HEK293 (cell line): ENCODE data around the gene CACNA1C.
A peak's percentile ranks its signal among the peaks of the same experiment; 100 is the strongest.

Experiments
- CTCF ChIA-PET: fragments of 350-600 bp; formaldehyde crosslinking; extraction: SDS; loops from one replicate; lab custom pipeline; 2021; ENCODE audit warnings: antibody characterized with exemption; lab: Yijun Ruan, JAX
- POLR2A ChIA-PET: fragments of 300-600 bp; formaldehyde crosslinking; extraction: SDS; loops from one replicate; lab custom pipeline; 2020; ENCODE audit warnings: antibody characterized with exemption, inconsistent platforms; lab: Yijun Ruan, JAX
- H3K27ac ChIP-seq: fragments of 200-500 bp; sonication (Bioruptor generic); 2 replicates; pipeline ENCODE4 v1.5.1; 2014; ENCODE audit warnings: low read depth, low read length, control low read depth, inconsistent platforms; ENCODE audit errors: extremely low read depth
- H3K36me3 ChIP-seq, 2 experiments: fragments of 200-500 bp in 1 of 2; sonication (Bioruptor generic) in 1 of 2; 1 replicate in 1 of 2; 2 replicates in 1 of 2; pipeline ENCODE4 v1.5.1; 2014 to 2017; ENCODE audit warnings: inconsistent platforms in 2 of 2, low read length in 2 of 2; ENCODE audit not compliant: control insufficient read depth in 2 of 2, insufficient read depth in 1 of 2
- H3K4me1 ChIP-seq: fragments of 200-500 bp; sonication (Bioruptor generic); 2 replicates; pipeline ENCODE4 v1.5.1; 2014; ENCODE audit warnings: mild to moderate bottlenecking, low read length, inconsistent platforms; ENCODE audit not compliant: control insufficient read depth, insufficient read depth
- H3K4me3 ChIP-seq: 2 replicates; pipeline ENCODE4 v1.5.1; 2011; ENCODE audit warnings: low read depth, mild to moderate bottlenecking, control low read depth, low read length, moderate library complexity
- H3K9me3 ChIP-seq: fragments of 200-500 bp; sonication (Bioruptor generic); 2 replicates; pipeline ENCODE4 v1.5.1; 2014; ENCODE audit warnings: low read depth, low read length, inconsistent platforms; ENCODE audit not compliant: control insufficient read depth, insufficient read depth
- GFI1B ChIP-seq: fragments of 450-650 bp; formaldehyde crosslinking; IDR thresholded peaks from 2 replicates; pipeline ENCODE4 v1.5.1; 2016; ENCODE audit warnings: missing biosample characterization, missing genetic modification characterization
- GLIS2 ChIP-seq: fragments of 450-650 bp; formaldehyde crosslinking; IDR thresholded peaks from 2 replicates; pipeline ENCODE4 v1.5.1; 2016; ENCODE audit warnings: missing biosample characterization, missing genetic modification characterization
- HOXA7 ChIP-seq: sonication (generic); formaldehyde crosslinking; IDR thresholded peaks from 2 replicates; pipeline ENCODE4 v1.8.1; 2022; ENCODE audit warnings: missing genetic modification reagents, borderline replicate concordance
- KLF10 ChIP-seq: fragments of 450-650 bp; IDR thresholded peaks from 2 replicates; pipeline ENCODE4 v1.5.1; 2018; ENCODE audit warnings: missing biosample characterization, mild to moderate bottlenecking, missing genetic modification characterization
- MEIS1 ChIP-seq: sonication (generic); formaldehyde crosslinking; IDR thresholded peaks from 2 replicates; pipeline ENCODE4 v1.8.1; 2022; ENCODE audit warnings: missing genetic modification reagents, mild to moderate bottlenecking, borderline replicate concordance
- OSR2 ChIP-seq: fragments of 450-650 bp; formaldehyde crosslinking; IDR thresholded peaks from 2 replicates; pipeline ENCODE4 v1.5.1; 2016; ENCODE audit warnings: missing biosample characterization, missing genetic modification characterization
- RBAK ChIP-seq: fragments of 450-650 bp; formaldehyde crosslinking; IDR thresholded peaks from 2 replicates; pipeline ENCODE4 v1.5.1; 2016; ENCODE audit warnings: missing biosample characterization, missing genetic modification characterization
- SP3 ChIP-seq: fragments of 450-650 bp; formaldehyde crosslinking; IDR thresholded peaks from 2 replicates; pipeline ENCODE4 v1.5.1; 2016; ENCODE audit warnings: missing biosample characterization, missing genetic modification characterization
- WT1 ChIP-seq: fragments of 450-650 bp; formaldehyde crosslinking; IDR thresholded peaks from 2 replicates; pipeline ENCODE4 v1.5.1; 2016; ENCODE audit warnings: missing biosample characterization, missing genetic modification characterization
- YY2 ChIP-seq: fragments of 450-650 bp; formaldehyde crosslinking; IDR thresholded peaks from 2 replicates; pipeline ENCODE4 v1.5.1; 2016; ENCODE audit warnings: missing biosample characterization, missing genetic modification characterization
- ZBTB17 ChIP-seq: fragments of 450-650 bp; formaldehyde crosslinking; IDR thresholded peaks from 2 replicates; pipeline ENCODE4 v1.5.1; 2016; ENCODE audit warnings: missing biosample characterization, missing genetic modification characterization
- ZBTB7A ChIP-seq: fragments of 450-650 bp; formaldehyde crosslinking; IDR thresholded peaks from 2 replicates; pipeline ENCODE4 v1.5.1; 2016; ENCODE audit warnings: low read depth, missing biosample characterization, missing genetic modification characterization
- ZFP37 ChIP-seq: fragments of 450-650 bp; formaldehyde crosslinking; IDR thresholded peaks from 2 replicates; pipeline ENCODE4 v1.5.1; 2016; ENCODE audit warnings: missing biosample characterization, missing genetic modification characterization
- ZIC2 ChIP-seq: fragments of 450-650 bp; formaldehyde crosslinking; IDR thresholded peaks from 2 replicates; pipeline ENCODE4 v1.5.1; 2016; ENCODE audit warnings: missing biosample characterization, missing genetic modification characterization
- ZNF133 ChIP-seq: fragments of 450-650 bp; formaldehyde crosslinking; IDR thresholded peaks from 2 replicates; pipeline ENCODE4 v1.5.1; 2016; ENCODE audit warnings: missing biosample characterization, missing genetic modification characterization
- ZNF214 ChIP-seq: fragments of 450-650 bp; formaldehyde crosslinking; IDR thresholded peaks from 2 replicates; pipeline ENCODE4 v1.5.1; 2017; ENCODE audit warnings: missing biosample characterization, mild to moderate bottlenecking, missing genetic modification characterization, borderline replicate concordance
- ZNF223 ChIP-seq: fragments of 450-650 bp; formaldehyde crosslinking; IDR thresholded peaks from 2 replicates; pipeline ENCODE4 v1.5.1; 2016; ENCODE audit warnings: missing biosample characterization, missing genetic modification characterization
- ZNF302 ChIP-seq: fragments of 450-650 bp; formaldehyde crosslinking; IDR thresholded peaks from 2 replicates; pipeline ENCODE4 v1.5.1; 2016; ENCODE audit warnings: missing biosample characterization, missing genetic modification characterization, low read depth
- ZNF350 ChIP-seq: fragments of 450-650 bp; formaldehyde crosslinking; IDR thresholded peaks from 2 replicates; pipeline ENCODE4 v1.5.0; 2017; ENCODE audit warnings: missing biosample characterization, mild to moderate bottlenecking, missing genetic modification characterization
- ZNF501 ChIP-seq: fragments of 450-650 bp; formaldehyde crosslinking; IDR thresholded peaks from 2 replicates; pipeline ENCODE4 v1.5.1; 2016; ENCODE audit warnings: missing biosample characterization, missing genetic modification characterization
- ZNF530 ChIP-seq: fragments of 450-650 bp; formaldehyde crosslinking; IDR thresholded peaks from 2 replicates; pipeline ENCODE4 v1.5.1; 2016; ENCODE audit warnings: low read depth, missing biosample characterization, missing genetic modification characterization
- ZNF561 ChIP-seq: fragments of 450-650 bp; IDR thresholded peaks from 2 replicates; pipeline ENCODE4 v1.5.1; 2018; ENCODE audit warnings: missing biosample characterization, missing genetic modification characterization, borderline replicate concordance
- ZNF677 ChIP-seq: fragments of 450-650 bp; IDR thresholded peaks from 2 replicates; pipeline ENCODE4 v1.5.0; 2018; ENCODE audit warnings: missing biosample characterization, mild to moderate bottlenecking, missing genetic modification characterization, moderate library complexity
- ZNF777 ChIP-seq: fragments of 450-650 bp; formaldehyde crosslinking; IDR thresholded peaks from 2 replicates; pipeline ENCODE4 v1.5.1; 2017; ENCODE audit warnings: missing biosample characterization, missing genetic modification characterization, borderline replicate concordance
- ZNF785 ChIP-seq: fragments of 450-650 bp; formaldehyde crosslinking; IDR thresholded peaks from 2 replicates; pipeline ENCODE4 v1.5.1; 2016; ENCODE audit warnings: missing biosample characterization, missing genetic modification characterization
- ZNF791 ChIP-seq: fragments of 450-650 bp; formaldehyde crosslinking; IDR thresholded peaks from 2 replicates; pipeline ENCODE4 v1.5.1; 2016; ENCODE audit warnings: missing biosample characterization, missing genetic modification characterization
- ZSCAN16 ChIP-seq: fragments of 450-650 bp; formaldehyde crosslinking; IDR thresholded peaks from 2 replicates; pipeline ENCODE4 v1.5.1; 2016; ENCODE audit warnings: missing biosample characterization, missing genetic modification characterization
- ZXDB ChIP-seq: fragments of 450-650 bp; formaldehyde crosslinking; IDR thresholded peaks from 2 replicates; pipeline ENCODE4 v1.5.1; 2016; ENCODE audit warnings: missing biosample characterization, missing genetic modification characterization
- TF ChIP-seq, protein P1 (sequence below): fragments of 450-650 bp; formaldehyde crosslinking; IDR thresholded peaks from 2 replicates; pipeline ENCODE4 v1.5.1; 2016; ENCODE audit warnings: missing biosample characterization, missing genetic modification characterization, borderline replicate concordance
- TF ChIP-seq, protein P2 (sequence below): fragments of 450-650 bp; formaldehyde crosslinking; IDR thresholded peaks from 2 replicates; pipeline ENCODE4 v1.5.1; 2016; ENCODE audit warnings: missing biosample characterization, missing genetic modification characterization, borderline replicate concordance
- TF ChIP-seq, protein P3 (sequence below): fragments of 450-650 bp; formaldehyde crosslinking; IDR thresholded peaks from 2 replicates; pipeline ENCODE4 v1.5.1; 2016; ENCODE audit warnings: missing biosample characterization, missing genetic modification characterization

The CACNA1C gene

GRCh38 chr12:2582631-2583030 lies 529.8 kb downstream of the CACNA1C start:
- peak overlapping the region; percentile 21 for H3K4me3 ChIP-seq
- no peaks in the 10 kb centered on the region for H3K36me3 ChIP-seq
- ChIA-PET POLR2A (interaction anchor here (0.5 kb wide), 1 partner anchor 43 kb away, joined by 3 read pairs; no protein-coding TSS in a partner anchor), CTCF (interaction anchor here (0.5 to 4.0 kb wide), 41 partner anchors 8 to 1451 kb away, joined by 3 to 20 read pairs (median 4); no protein-coding TSS in a partner anchor)
- H3K27ac ChIP-seq = no peak overlapping the region
- TF ChIP-seq ZNF223 (no peak), SP3 (no peak), ZNF133 (tag by site-specific recombination) (no peak), OSR2 (tag by site-specific recombination) (no peak), ZBTB7A (tag by site-specific recombination) (no peak), ZNF501 (no peak), HOXA7 (CRISPR knock-in tag) (no peak), ZNF561 (no peak), ZNF785 (tag by site-specific recombination) (no peak), ZSCAN16 (tag by site-specific recombination) (no peak), RBAK (tag by site-specific recombination) (no peak), MEIS1 (no peak), GFI1B (tag by site-specific recombination) (no peak), ZNF530 (tag by site-specific recombination) (no peak), ZFP37 (tag by site-specific recombination) (no peak), ZBTB17 (tag by site-specific recombination) (no peak)
- TF ChIP-seq, protein P1, sequence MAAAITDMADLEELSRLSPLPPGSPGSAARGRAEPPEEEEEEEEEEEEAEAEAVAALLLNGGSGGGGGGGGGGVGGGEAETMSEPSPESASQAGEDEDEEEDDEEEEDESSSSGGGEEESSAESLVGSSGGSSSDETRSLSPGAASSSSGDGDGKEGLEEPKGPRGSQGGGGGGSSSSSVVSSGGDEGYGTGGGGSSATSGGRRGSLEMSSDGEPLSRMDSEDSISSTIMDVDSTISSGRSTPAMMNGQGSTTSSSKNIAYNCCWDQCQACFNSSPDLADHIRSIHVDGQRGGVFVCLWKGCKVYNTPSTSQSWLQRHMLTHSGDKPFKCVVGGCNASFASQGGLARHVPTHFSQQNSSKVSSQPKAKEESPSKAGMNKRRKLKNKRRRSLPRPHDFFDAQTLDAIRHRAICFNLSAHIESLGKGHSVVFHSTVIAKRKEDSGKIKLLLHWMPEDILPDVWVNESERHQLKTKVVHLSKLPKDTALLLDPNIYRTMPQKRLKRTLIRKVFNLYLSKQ = no peak
- no peaks in the 10 kb centered on the region for H3K9me3 ChIP-seq
- H3K4me1 ChIP-seq = no peaks in the 10 kb centered on the region

GRCh38 chr12:2583091-2583497 lies 530.3 kb downstream of the CACNA1C start:
- Histone ChIP-seq H3K4me1 (no peaks in the 10 kb centered on the region), H3K36me3 (no peaks in the 10 kb centered on the region), H3K4me3 (peak overlapping the region; percentile 21), H3K27ac (no peak overlapping the region), H3K9me3 (no peaks in the 10 kb centered on the region)
- ChIA-PET POLR2A (interaction anchor here (0.5 kb wide), 1 partner anchor 42 kb away, joined by 3 read pairs; no protein-coding TSS in a partner anchor), CTCF (interaction anchor here (0.5 to 4.0 kb wide), 46 partner anchors 9 to 1451 kb away, joined by 3 to 20 read pairs (median 4); no protein-coding TSS in a partner anchor)
- no peak for TF ChIP-seq ZSCAN16 (tag by site-specific recombination)
- TF ChIP-seq GLIS2 = no peak
- peak; percentile 69 for TF ChIP-seq ZIC2 (tag by site-specific recombination)
- no peak for TF ChIP-seq ZNF214
- no peak for TF ChIP-seq ZNF501
- TF ChIP-seq ZNF350 = no peak
- no peak for TF ChIP-seq WT1 (tag by site-specific recombination)
- no peak for TF ChIP-seq YY2 (tag by site-specific recombination)
- TF ChIP-seq, protein P2, sequence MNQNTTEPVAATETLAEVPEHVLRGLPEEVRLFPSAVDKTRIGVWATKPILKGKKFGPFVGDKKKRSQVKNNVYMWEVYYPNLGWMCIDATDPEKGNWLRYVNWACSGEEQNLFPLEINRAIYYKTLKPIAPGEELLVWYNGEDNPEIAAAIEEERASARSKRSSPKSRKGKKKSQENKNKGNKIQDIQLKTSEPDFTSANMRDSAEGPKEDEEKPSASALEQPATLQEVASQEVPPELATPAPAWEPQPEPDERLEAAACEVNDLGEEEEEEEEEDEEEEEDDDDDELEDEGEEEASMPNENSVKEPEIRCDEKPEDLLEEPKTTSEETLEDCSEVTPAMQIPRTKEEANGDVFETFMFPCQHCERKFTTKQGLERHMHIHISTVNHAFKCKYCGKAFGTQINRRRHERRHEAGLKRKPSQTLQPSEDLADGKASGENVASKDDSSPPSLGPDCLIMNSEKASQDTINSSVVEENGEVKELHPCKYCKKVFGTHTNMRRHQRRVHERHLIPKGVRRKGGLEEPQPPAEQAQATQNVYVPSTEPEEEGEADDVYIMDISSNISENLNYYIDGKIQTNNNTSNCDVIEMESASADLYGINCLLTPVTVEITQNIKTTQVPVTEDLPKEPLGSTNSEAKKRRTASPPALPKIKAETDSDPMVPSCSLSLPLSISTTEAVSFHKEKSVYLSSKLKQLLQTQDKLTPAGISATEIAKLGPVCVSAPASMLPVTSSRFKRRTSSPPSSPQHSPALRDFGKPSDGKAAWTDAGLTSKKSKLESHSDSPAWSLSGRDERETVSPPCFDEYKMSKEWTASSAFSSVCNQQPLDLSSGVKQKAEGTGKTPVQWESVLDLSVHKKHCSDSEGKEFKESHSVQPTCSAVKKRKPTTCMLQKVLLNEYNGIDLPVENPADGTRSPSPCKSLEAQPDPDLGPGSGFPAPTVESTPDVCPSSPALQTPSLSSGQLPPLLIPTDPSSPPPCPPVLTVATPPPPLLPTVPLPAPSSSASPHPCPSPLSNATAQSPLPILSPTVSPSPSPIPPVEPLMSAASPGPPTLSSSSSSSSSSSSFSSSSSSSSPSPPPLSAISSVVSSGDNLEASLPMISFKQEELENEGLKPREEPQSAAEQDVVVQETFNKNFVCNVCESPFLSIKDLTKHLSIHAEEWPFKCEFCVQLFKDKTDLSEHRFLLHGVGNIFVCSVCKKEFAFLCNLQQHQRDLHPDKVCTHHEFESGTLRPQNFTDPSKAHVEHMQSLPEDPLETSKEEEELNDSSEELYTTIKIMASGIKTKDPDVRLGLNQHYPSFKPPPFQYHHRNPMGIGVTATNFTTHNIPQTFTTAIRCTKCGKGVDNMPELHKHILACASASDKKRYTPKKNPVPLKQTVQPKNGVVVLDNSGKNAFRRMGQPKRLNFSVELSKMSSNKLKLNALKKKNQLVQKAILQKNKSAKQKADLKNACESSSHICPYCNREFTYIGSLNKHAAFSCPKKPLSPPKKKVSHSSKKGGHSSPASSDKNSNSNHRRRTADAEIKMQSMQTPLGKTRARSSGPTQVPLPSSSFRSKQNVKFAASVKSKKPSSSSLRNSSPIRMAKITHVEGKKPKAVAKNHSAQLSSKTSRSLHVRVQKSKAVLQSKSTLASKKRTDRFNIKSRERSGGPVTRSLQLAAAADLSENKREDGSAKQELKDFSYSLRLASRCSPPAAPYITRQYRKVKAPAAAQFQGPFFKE (tag by site-specific recombination) = no peak
- no peak for TF ChIP-seq ZNF677 (tag by site-specific recombination)
- no peak for TF ChIP-seq ZXDB (tag by site-specific recombination)
- no peak for TF ChIP-seq ZNF791
- TF ChIP-seq KLF10 (tag by site-specific recombination) = no peak
- TF ChIP-seq, protein P3, sequence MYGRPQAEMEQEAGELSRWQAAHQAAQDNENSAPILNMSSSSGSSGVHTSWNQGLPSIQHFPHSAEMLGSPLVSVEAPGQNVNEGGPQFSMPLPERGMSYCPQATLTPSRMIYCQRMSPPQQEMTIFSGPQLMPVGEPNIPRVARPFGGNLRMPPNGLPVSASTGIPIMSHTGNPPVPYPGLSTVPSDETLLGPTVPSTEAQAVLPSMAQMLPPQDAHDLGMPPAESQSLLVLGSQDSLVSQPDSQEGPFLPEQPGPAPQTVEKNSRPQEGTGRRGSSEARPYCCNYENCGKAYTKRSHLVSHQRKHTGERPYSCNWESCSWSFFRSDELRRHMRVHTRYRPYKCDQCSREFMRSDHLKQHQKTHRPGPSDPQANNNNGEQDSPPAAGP (tag by site-specific recombination) = peak; percentile 42; the same call in 1 of the 2 replicates
- no peak for TF ChIP-seq ZNF777 (tag by site-specific recombination)
- no peak for TF ChIP-seq ZNF302 (tag by site-specific recombination)
